HG02623 (cell line): Measurements from ENCODE around the gene TCF21.
A peak's percentile ranks its signal among the peaks of the same experiment; 100 is the strongest.

Experiments used
- ATAC-seq: cut with Tn5 transposase; IDR thresholded peaks from one replicate; pipeline ENCODE4 v1.9.1; 2021; ENCODE audit warnings: moderate library complexity; ENCODE audit not compliant: unreplicated experiment

The TCF21 gene

GRCh38 chr6:133889557-133890403 is 867 bp downstream of the TCF21 start:
- ATAC-seq = no peak

GRCh38 chr6:133890711-133891148 is 1.8 kb downstream of the TCF21 start:
- no peak for ATAC-seq

GRCh38 chr6:133891149-133891926 is 2.4 kb downstream of the TCF21 start:
- no peak for ATAC-seq

GRCh38 chr6:133891927-133892812 is 3.3 kb downstream of the TCF21 start:
- ATAC-seq = no peak

- ATAC-seq = no peak
Observed at GRCh38 chr6:133892813-133893691, 4.1 kb downstream of the TCF21 start.

GRCh38 chr6:133893946-133894345 is 5.0 kb downstream of the TCF21 start:
- no peak for ATAC-seq

GRCh38 chr6:133894369-133894768 is 5.5 kb downstream of the TCF21 start:
- no peak for ATAC-seq

GRCh38 chr6:133894795-133895358 is 6.0 kb downstream of the TCF21 start:
- no peak for ATAC-seq

GRCh38 chr6:133895573-133896343 is 6.8 kb downstream of the TCF21 start:
- no peak for ATAC-seq

- ATAC-seq = no peak
Observed at GRCh38 chr6:133896344-133896721, 7.4 kb downstream of the TCF21 start.

- no peak for ATAC-seq
Observed at GRCh38 chr6:133898263-133898662, 9.3 kb downstream of the TCF21 start.

- no peak for ATAC-seq
Observed at GRCh38 chr6:133899556-133899955, 10.6 kb downstream of the TCF21 start.

- ATAC-seq = no peak
Observed at GRCh38 chr6:133903855-133904254, 14.9 kb downstream of the TCF21 start.

- ATAC-seq = no peak
Observed at GRCh38 chr6:133906050-133906449, 17.1 kb downstream of the TCF21 start.

GRCh38 chr6:133916650-133917151 is 27.8 kb downstream of the TCF21 start:
- peak; percentile 70 for ATAC-seq

GRCh38 chr6:133917781-133918180 is 28.9 kb downstream of the TCF21 start:
- ATAC-seq = no peak

- no peak for ATAC-seq
Observed at GRCh38 chr6:133918208-133918930, 29.5 kb downstream of the TCF21 start.

GRCh38 chr6:133919362-133919761 is 30.4 kb downstream of the TCF21 start:
- no peak for ATAC-seq
